Loucy (cell line): ENCODE data around the gene ATG10.

Experiments used
- EZH2phosphoT487 ChIP-seq: fragments of 200-600 bp; IDR thresholded peaks from 2 replicates; pipeline ENCODE4 v1.6.1; 2018; ENCODE audit warnings: antibody characterized with exemption, mild to moderate bottlenecking, moderate library complexity, borderline replicate concordance
- TF ChIP-seq, protein P1 (sequence below): fragments of 200-600 bp; sonication (generic); conservative IDR thresholded peaks from 2 replicates; pipeline ENCODE4 v1.5.1; 2014; ENCODE audit warnings: mild to moderate bottlenecking, antibody characterized with exemption, low read length

- TF ChIP-seq, protein P1, sequence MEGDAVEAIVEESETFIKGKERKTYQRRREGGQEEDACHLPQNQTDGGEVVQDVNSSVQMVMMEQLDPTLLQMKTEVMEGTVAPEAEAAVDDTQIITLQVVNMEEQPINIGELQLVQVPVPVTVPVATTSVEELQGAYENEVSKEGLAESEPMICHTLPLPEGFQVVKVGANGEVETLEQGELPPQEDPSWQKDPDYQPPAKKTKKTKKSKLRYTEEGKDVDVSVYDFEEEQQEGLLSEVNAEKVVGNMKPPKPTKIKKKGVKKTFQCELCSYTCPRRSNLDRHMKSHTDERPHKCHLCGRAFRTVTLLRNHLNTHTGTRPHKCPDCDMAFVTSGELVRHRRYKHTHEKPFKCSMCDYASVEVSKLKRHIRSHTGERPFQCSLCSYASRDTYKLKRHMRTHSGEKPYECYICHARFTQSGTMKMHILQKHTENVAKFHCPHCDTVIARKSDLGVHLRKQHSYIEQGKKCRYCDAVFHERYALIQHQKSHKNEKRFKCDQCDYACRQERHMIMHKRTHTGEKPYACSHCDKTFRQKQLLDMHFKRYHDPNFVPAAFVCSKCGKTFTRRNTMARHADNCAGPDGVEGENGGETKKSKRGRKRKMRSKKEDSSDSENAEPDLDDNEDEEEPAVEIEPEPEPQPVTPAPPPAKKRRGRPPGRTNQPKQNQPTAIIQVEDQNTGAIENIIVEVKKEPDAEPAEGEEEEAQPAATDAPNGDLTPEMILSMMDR, result no peak
- TF ChIP-seq EZH2phosphoT487, result no peak
These were observed 273.2 kb downstream of the ATG10 start for GRCh38 chr5:82244854-82245635.
